ENCODE measurements around the gene CCL19. TPM values are rescaled to one million over a fixed set of nuclear protein-coding genes. Genes with fewer than 3 reads are reported as not detected.

The CCL19 gene
- total RNA-seq, 1 experiment from 2014 or later = not detected

DNA sequence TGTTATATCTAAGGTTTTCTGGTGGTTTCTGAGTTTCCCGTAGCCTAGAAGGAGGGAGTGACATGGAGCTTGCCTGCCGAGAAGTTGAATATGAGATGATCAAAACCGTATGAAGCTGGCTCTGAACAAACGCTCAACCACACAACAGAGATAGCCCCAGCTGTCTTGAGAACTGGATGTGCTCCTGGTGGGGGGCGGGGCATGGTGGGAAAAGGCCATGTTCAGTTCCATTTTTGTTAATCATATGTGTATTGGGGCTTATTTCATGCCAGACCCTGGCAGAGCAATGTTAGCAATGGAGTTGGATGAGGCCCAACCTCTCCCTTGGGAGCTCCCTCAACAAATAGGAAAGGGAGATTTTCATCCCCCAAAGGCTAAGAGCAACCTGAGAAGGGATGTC, 4.8 kb downstream of the CCL19 start:
- no peak for ATAC-seq
- intact Hi-C loops (cut with micrococcal nuclease; ENCODE audit: unreplicated experiment) = no loop called here
- Histone ChIP-seq H3K4me1 (ENCODE audit: control insufficient read depth, insufficient read depth, low read length) (no peaks in the 10 kb centered on the region), H3K27me3 (ENCODE audit: control insufficient read depth, insufficient read depth, low read length) (no peaks in the 10 kb centered on the region), H3K36me3 (ENCODE audit: control insufficient read depth, insufficient read depth, low read length) (no peaks in the 10 kb centered on the region), H3K27ac (ENCODE audit: low read length) (no peak overlapping the region), H3K9me3 (ENCODE audit: control insufficient read depth, insufficient read depth, low read depth, low read length) (no peaks in the 10 kb centered on the region), H3K4me3 (ENCODE audit: low read depth in 2 of 2, low read length in 2 of 2) (no peak overlapping the region)
- ChIA-PET CTCF (interaction anchor here (0.7 to 2.9 kb wide), 2 partner anchors 16 to 28 kb away, joined by 10 read pairs; no protein-coding TSS in a partner anchor), POLR2A (interaction anchor here (0.5 to 0.6 kb wide), 2 partner anchors 21 to 1466 kb away, joined by 4 to 13 read pairs; no protein-coding TSS in a partner anchor)
- no peak for DNase-seq (ENCODE audit: low read depth, low spot score)
- in situ Hi-C loops (cut with HindIII; ENCODE audit: low pct_unique_long_range_greater_than_20kb, low sequenced_read_pairs) = no loop called here
- no peak for TF ChIP-seq SIN3A (IDR thresholded peaks at IDR 0.05; ENCODE audit: borderline replicate concordance, insufficient read depth, low read depth, low read length)
- TF ChIP-seq, protein P1, sequence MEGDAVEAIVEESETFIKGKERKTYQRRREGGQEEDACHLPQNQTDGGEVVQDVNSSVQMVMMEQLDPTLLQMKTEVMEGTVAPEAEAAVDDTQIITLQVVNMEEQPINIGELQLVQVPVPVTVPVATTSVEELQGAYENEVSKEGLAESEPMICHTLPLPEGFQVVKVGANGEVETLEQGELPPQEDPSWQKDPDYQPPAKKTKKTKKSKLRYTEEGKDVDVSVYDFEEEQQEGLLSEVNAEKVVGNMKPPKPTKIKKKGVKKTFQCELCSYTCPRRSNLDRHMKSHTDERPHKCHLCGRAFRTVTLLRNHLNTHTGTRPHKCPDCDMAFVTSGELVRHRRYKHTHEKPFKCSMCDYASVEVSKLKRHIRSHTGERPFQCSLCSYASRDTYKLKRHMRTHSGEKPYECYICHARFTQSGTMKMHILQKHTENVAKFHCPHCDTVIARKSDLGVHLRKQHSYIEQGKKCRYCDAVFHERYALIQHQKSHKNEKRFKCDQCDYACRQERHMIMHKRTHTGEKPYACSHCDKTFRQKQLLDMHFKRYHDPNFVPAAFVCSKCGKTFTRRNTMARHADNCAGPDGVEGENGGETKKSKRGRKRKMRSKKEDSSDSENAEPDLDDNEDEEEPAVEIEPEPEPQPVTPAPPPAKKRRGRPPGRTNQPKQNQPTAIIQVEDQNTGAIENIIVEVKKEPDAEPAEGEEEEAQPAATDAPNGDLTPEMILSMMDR (IDR thresholded peaks at IDR 0.05) = no peak
- TF ChIP-seq POLR2AphosphoS5 (IDR thresholded peaks at IDR 0.05; ENCODE audit: low read depth, low read length) = no peak
- TF ChIP-seq, protein P2, sequence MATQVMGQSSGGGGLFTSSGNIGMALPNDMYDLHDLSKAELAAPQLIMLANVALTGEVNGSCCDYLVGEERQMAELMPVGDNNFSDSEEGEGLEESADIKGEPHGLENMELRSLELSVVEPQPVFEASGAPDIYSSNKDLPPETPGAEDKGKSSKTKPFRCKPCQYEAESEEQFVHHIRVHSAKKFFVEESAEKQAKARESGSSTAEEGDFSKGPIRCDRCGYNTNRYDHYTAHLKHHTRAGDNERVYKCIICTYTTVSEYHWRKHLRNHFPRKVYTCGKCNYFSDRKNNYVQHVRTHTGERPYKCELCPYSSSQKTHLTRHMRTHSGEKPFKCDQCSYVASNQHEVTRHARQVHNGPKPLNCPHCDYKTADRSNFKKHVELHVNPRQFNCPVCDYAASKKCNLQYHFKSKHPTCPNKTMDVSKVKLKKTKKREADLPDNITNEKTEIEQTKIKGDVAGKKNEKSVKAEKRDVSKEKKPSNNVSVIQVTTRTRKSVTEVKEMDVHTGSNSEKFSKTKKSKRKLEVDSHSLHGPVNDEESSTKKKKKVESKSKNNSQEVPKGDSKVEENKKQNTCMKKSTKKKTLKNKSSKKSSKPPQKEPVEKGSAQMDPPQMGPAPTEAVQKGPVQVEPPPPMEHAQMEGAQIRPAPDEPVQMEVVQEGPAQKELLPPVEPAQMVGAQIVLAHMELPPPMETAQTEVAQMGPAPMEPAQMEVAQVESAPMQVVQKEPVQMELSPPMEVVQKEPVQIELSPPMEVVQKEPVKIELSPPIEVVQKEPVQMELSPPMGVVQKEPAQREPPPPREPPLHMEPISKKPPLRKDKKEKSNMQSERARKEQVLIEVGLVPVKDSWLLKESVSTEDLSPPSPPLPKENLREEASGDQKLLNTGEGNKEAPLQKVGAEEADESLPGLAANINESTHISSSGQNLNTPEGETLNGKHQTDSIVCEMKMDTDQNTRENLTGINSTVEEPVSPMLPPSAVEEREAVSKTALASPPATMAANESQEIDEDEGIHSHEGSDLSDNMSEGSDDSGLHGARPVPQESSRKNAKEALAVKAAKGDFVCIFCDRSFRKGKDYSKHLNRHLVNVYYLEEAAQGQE (IDR thresholded peaks at IDR 0.05; ENCODE audit: insufficient read depth in 1 of 2, low read depth in 2 of 2, low read length in 1 of 2) = no peak
- no peak for TF ChIP-seq TCF7L2 (IDR thresholded peaks at IDR 0.05; ENCODE audit: low read depth, low read length)
- no TSS peak for BruUV-seq (replicated peaks)

DNA sequence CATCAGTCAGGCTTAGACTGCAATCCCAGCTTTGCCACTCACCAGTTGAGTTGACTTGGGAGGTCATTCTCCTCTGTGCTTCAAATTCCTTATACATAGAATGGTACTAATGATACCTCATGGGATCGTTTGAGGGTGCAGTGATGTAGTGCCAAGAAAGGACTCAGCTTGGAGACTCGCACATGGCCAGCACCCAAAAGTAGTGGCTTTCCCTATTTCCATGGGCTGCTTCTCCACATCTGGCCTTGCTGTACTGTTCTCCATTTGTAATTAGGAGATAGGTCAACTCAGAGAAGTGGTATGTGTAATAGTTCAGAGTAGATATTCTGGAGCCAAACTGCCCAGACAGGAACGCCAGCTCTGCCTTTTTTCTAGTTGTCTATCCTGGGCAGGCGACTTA, 5.5 kb downstream of the CCL19 start:
- H3K36me3 ChIP-seq (ENCODE audit: control insufficient read depth, insufficient read depth, low read length) = no peaks in the 10 kb centered on the region
- BruUV-seq (replicated peaks) = no TSS peak
- TF ChIP-seq, protein P1 (IDR thresholded peaks at IDR 0.05) = no peak
- no peak for TF ChIP-seq POLR2AphosphoS5 (IDR thresholded peaks at IDR 0.05; ENCODE audit: low read depth, low read length)
- TF ChIP-seq SIN3A (IDR thresholded peaks at IDR 0.05; ENCODE audit: borderline replicate concordance, insufficient read depth, low read depth, low read length) = no peak
- TF ChIP-seq TCF7L2 (IDR thresholded peaks at IDR 0.05; ENCODE audit: low read depth, low read length) = no peak
- TF ChIP-seq, protein P2 (IDR thresholded peaks at IDR 0.05; ENCODE audit: insufficient read depth in 1 of 2, low read depth in 2 of 2, low read length in 1 of 2) = no peak
- no peaks in the 10 kb centered on the region for H3K4me1 ChIP-seq (ENCODE audit: control insufficient read depth, insufficient read depth, low read length)
- no peaks in the 10 kb centered on the region for H3K9me3 ChIP-seq (ENCODE audit: control insufficient read depth, insufficient read depth, low read depth, low read length)
- POLR2A ChIA-PET = no interaction called here
- no peak overlapping the region for H3K27ac ChIP-seq (ENCODE audit: low read length)
- intact Hi-C loops (cut with micrococcal nuclease; ENCODE audit: unreplicated experiment) (no loop called here), in situ Hi-C loops (cut with HindIII; ENCODE audit: low pct_unique_long_range_greater_than_20kb, low sequenced_read_pairs) (no loop called here)
- CTCF ChIA-PET = interaction anchor here (1.1 to 2.9 kb wide), 2 partner anchors 17 to 75 kb away, joined by 3 to 10 read pairs; no protein-coding TSS in a partner anchor
- ATAC-seq (no peak), DNase-seq (ENCODE audit: low read depth, low spot score) (no peak)
- no peaks in the 10 kb centered on the region for H3K27me3 ChIP-seq (ENCODE audit: control insufficient read depth, insufficient read depth, low read length)
- no peak overlapping the region for H3K4me3 ChIP-seq (ENCODE audit: low read depth in 2 of 2, low read length in 2 of 2)

Data from Panc1 (cell line).